H9 (cell line): ENCODE data around the gene SULF2. TPM values are rescaled to one million over a fixed set of nuclear protein-coding genes. Genes with fewer than 3 reads are reported as not detected.

Source experiments
- DNase-seq: peaks from one replicate; pipeline ENCODE4 v3.0.0-alpha.2; 2017
- H2AFZ ChIP-seq: one replicate; pipeline ENCODE4 v1.6.1; 2013; ENCODE audit warnings: mild to moderate bottlenecking, low read length, control low read depth, moderate library complexity
- H2AK5ac ChIP-seq: 2 replicates; pipeline ENCODE4 v1.6.1; 2013; ENCODE audit warnings: low read length, control low read depth, mixed read lengths; ENCODE audit not compliant: insufficient read length
- H2BK120ac ChIP-seq: one replicate; pipeline ENCODE4 v1.6.1; 2013; ENCODE audit warnings: low read depth, mild to moderate bottlenecking, low read length, control low read depth, inconsistent platforms; ENCODE audit not compliant: poor library complexity, severe bottlenecking
- H2BK12ac ChIP-seq: 2 replicates; pipeline ENCODE4 v1.6.1; 2013; ENCODE audit warnings: low read length, control low read depth, mixed read lengths, low read depth; ENCODE audit not compliant: insufficient read length
- H2BK15ac ChIP-seq: 2 replicates; pipeline ENCODE4 v1.6.1; 2013; ENCODE audit warnings: low read depth, low read length, control low read depth
- H2BK20ac ChIP-seq: one replicate; pipeline ENCODE4 v1.6.1; 2013; ENCODE audit warnings: low read depth, mild to moderate bottlenecking, low read length, control low read depth, inconsistent platforms; ENCODE audit not compliant: poor library complexity, severe bottlenecking
- H2BK5ac ChIP-seq: 2 replicates; pipeline ENCODE4 v1.6.1; 2013; ENCODE audit warnings: low read length, control low read depth, mixed read lengths; ENCODE audit not compliant: insufficient read length
- H3K14ac ChIP-seq: 2 replicates; pipeline ENCODE4 v1.6.1; 2013; ENCODE audit warnings: low read length, control low read depth; ENCODE audit not compliant: insufficient read depth
- H3K18ac ChIP-seq: 2 replicates; pipeline ENCODE4 v1.6.1; 2013; ENCODE audit warnings: low read depth, mild to moderate bottlenecking, mixed read lengths, low read length, control low read depth; ENCODE audit not compliant: insufficient read length
- H3K23ac ChIP-seq: 2 replicates; pipeline ENCODE4 v1.6.1; 2013; ENCODE audit warnings: low read length, control low read depth, mixed read lengths, low read depth; ENCODE audit not compliant: insufficient read length
- H3K23me2 ChIP-seq: 2 replicates; pipeline ENCODE4 v1.6.1; 2013; ENCODE audit warnings: low read depth, mild to moderate bottlenecking, mixed read lengths, low read length, control low read depth; ENCODE audit not compliant: insufficient read length, poor library complexity, severe bottlenecking
- H3K27ac ChIP-seq: 2 replicates; pipeline ENCODE4 v1.5.1; 2013; ENCODE audit warnings: low read length, control low read depth, mixed read lengths, low read depth; ENCODE audit not compliant: insufficient read length
- H3K27me3 ChIP-seq: 2 replicates; pipeline ENCODE4 v1.6.1; 2013; ENCODE audit warnings: low read length, control low read depth, inconsistent platforms; ENCODE audit not compliant: insufficient read depth
- H3K4ac ChIP-seq: 2 replicates; pipeline ENCODE4 v1.6.1; 2013; ENCODE audit warnings: low read depth, mild to moderate bottlenecking, control low read depth, inconsistent platforms, low read length, moderate library complexity
- H3K4me1 ChIP-seq: 2 replicates; pipeline ENCODE4 v1.6.1; 2013; ENCODE audit warnings: low read length, control low read depth, inconsistent platforms; ENCODE audit not compliant: insufficient read depth
- H3K4me2 ChIP-seq: 2 replicates; pipeline ENCODE4 v1.6.1; 2013; ENCODE audit warnings: low read length, control low read depth, mixed read lengths; ENCODE audit not compliant: insufficient read length, insufficient read depth
- H3K56ac ChIP-seq: 2 replicates; pipeline ENCODE4 v1.6.1; 2013; ENCODE audit warnings: low read depth, mild to moderate bottlenecking, mixed read lengths, low read length, control low read depth; ENCODE audit not compliant: insufficient read length
- H3K79me1 ChIP-seq: 2 replicates; pipeline ENCODE4 v1.6.1; 2013; ENCODE audit warnings: low read depth, mild to moderate bottlenecking, moderate library complexity, low read length, control low read depth, inconsistent platforms; ENCODE audit not compliant: insufficient read depth, poor library complexity, severe bottlenecking
- H3K79me2 ChIP-seq: 2 replicates; pipeline ENCODE4 v1.6.1; 2013; ENCODE audit warnings: low read length, control low read depth, inconsistent platforms; ENCODE audit not compliant: insufficient read depth
- H3K9ac ChIP-seq: 2 replicates; pipeline ENCODE4 v1.6.1; 2013; ENCODE audit warnings: low read length, control low read depth, mixed read lengths; ENCODE audit not compliant: insufficient read length; ENCODE audit errors: extremely low read depth
- H3K9me3 ChIP-seq: one replicate; pipeline ENCODE4 v1.6.1; 2013; ENCODE audit warnings: low read depth, low read length, inconsistent platforms; ENCODE audit not compliant: control insufficient read depth
- H3T11ph ChIP-seq: one replicate; pipeline ENCODE4 v1.6.1; 2013; ENCODE audit warnings: mild to moderate bottlenecking, low read length, control low read depth, inconsistent platforms
- H4K20me1 ChIP-seq: one replicate; pipeline ENCODE4 v1.6.1; 2013; ENCODE audit not compliant: control insufficient read depth, insufficient read length, insufficient read depth
- H4K5ac ChIP-seq: 2 replicates; pipeline ENCODE4 v1.6.1; 2013; ENCODE audit warnings: low read depth, mild to moderate bottlenecking, mixed read lengths, low read length, control low read depth; ENCODE audit not compliant: insufficient read length
- H4K8ac ChIP-seq: replicated peaks from 2 replicates; pipeline ENCODE4 v1.6.1; 2013; ENCODE audit warnings: low read length, control low read depth, mixed read lengths, low read depth; ENCODE audit not compliant: insufficient read length
- H4K91ac ChIP-seq: 2 replicates; pipeline ENCODE4 v1.6.1; 2013; ENCODE audit warnings: low read depth, mild to moderate bottlenecking, moderate library complexity, mixed read lengths, low read length, control low read depth; ENCODE audit not compliant: insufficient read length
- H3K27ac Mint-ChIP-seq, 3 experiments: 2 replicates in 2 of 3; 3 replicates in 1 of 3; pipeline ENCODE4 v1.8.0; 2020 to 2021; ENCODE audit warnings: mixed read lengths in 3 of 3, mild to moderate bottlenecking in 1 of 3, moderate library complexity in 1 of 3
- H3K27me3 Mint-ChIP-seq: 2 replicates; pipeline ENCODE4 v1.8.0; 2021; ENCODE audit warnings: low read depth, mild to moderate bottlenecking, moderate library complexity, mixed read lengths
- H3K36me3 Mint-ChIP-seq, 3 experiments: 2 replicates in 2 of 3; 3 replicates in 1 of 3; pipeline ENCODE4 v1.8.0; 2020 to 2021; ENCODE audit warnings: low read depth in 3 of 3, mixed read lengths in 3 of 3; ENCODE audit not compliant: insufficient read depth in 1 of 3
- H3K4me1 Mint-ChIP-seq, 2 experiments: 2 replicates each; pipeline ENCODE4 v1.8.0; 2020; ENCODE audit warnings: mixed read lengths in 2 of 2
- H3K4me3 Mint-ChIP-seq, 2 experiments: 2 replicates in 1 of 2; 3 replicates in 1 of 2; pipeline ENCODE4 v1.8.0; 2020 to 2021; ENCODE audit warnings: mild to moderate bottlenecking in 2 of 2, mixed read lengths in 2 of 2, moderate library complexity in 1 of 2
- H3K9me3 Mint-ChIP-seq, 2 experiments: 2 replicates in 1 of 2; 3 replicates in 1 of 2; pipeline ENCODE4 v1.8.0; 2020; ENCODE audit warnings: mild to moderate bottlenecking in 2 of 2, mixed read lengths in 2 of 2, moderate library complexity in 1 of 2
- CTCF ChIP-seq: fragments of 200-600 bp; sonication (generic); conservative IDR thresholded peaks from 3 replicates; pipeline ENCODE4 v1.8.0; 2021; ENCODE audit warnings: antibody characterized with exemption, mild to moderate bottlenecking
- WGBS: extraction: QIAGEN DNeasy Blood & Tissue Kit; methylation state at CpG from one replicate; pipeline ENCODE4 v1.1.7; 2013; ENCODE audit warnings: missing lambda C conversion rate, low lambda C conversion rate, mixed read lengths; ENCODE audit not compliant: insufficient read length; ENCODE audit errors: extremely low coverage; 5-methylcytosine and 5-hydroxymethylcytosine counted together
- total RNA-seq: library from RNA; stranded (reverse); gene quantifications from 2 replicates; pipeline ENCODE4 v1.2.1, GENCODE V29; 2021

Gene SULF2
- total RNA-seq, 1 experiment from 2014 or later, result 31.2 TPM

- H3K9me3 ChIP-seq, result no peaks in the 10 kb centered on the region
- no peak overlapping the region for H2BK5ac ChIP-seq
- no peak overlapping the region for H4K5ac ChIP-seq
- no peak overlapping the region for H2BK12ac ChIP-seq
- H3T11ph ChIP-seq, result no peak overlapping the region
- H3K79me2 ChIP-seq, result no peaks in the 10 kb centered on the region
- H3K4me1 ChIP-seq, result no peaks in the 10 kb centered on the region
- Mint-ChIP-seq H3K27me3 (peaks cover 2% of the 10 kb centered on the region; the same call in 1 of the 2 replicates), H3K36me3 (no peaks in the 10 kb centered on the region), H3K4me3 (no peak overlapping the region), H3K27ac (0 out of 7 replicates have a peak overlapping the region, but pooled peaks of 1 of the 3 experiments have one; percentile 31), H3K9me3 (no peaks in the 10 kb centered on the region), H3K4me1 (peaks cover 21 to 26% of the 10 kb centered on the region in 2 experiments)
- H3K9ac ChIP-seq, result no peak overlapping the region
- H3K27ac ChIP-seq, result no peak overlapping the region
- WGBS, result no CpG with 5 or more reads among the region's 10 CpGs
- H3K4ac ChIP-seq, result no peak overlapping the region
- H4K20me1 ChIP-seq, result peaks cover under 1% of the 10 kb centered on the region
- H2BK15ac ChIP-seq, result no peak overlapping the region
- H2AK5ac ChIP-seq, result no peak overlapping the region
- no peak overlapping the region for H2BK120ac ChIP-seq
- H3K27me3 ChIP-seq, result no peaks in the 10 kb centered on the region
- H3K56ac ChIP-seq, result no peak overlapping the region
- no peak overlapping the region for H3K18ac ChIP-seq
- no peak overlapping the region for H4K91ac ChIP-seq
- H4K8ac ChIP-seq, result no peak overlapping the region
- no peak overlapping the region for H3K23ac ChIP-seq
- no peaks in the 10 kb centered on the region for H3K23me2 ChIP-seq
- no peak overlapping the region for H2BK20ac ChIP-seq
- no peak for DNase-seq
- H3K14ac ChIP-seq, result no peak overlapping the region
- H3K79me1 ChIP-seq, result no peaks in the 10 kb centered on the region
- H3K4me2 ChIP-seq, result no peak overlapping the region
- no peak overlapping the region for H2AFZ ChIP-seq
- no peak for TF ChIP-seq CTCF
Observed at GRCh38 chr20:47708953-47709833, 76.1 kb downstream of the SULF2 start.
